Measurements from ENCODE around the gene P2RX7.

GRCh38 chr12:121120323-121120722 lies 12.4 kb upstream of the P2RX7 start:
- TF ChIP-seq POLR2AphosphoS5 (IDR thresholded peaks at IDR 0.05; ENCODE audit: borderline replicate concordance, low read depth, low read length) (no peak), EZH2 (IDR thresholded peaks at IDR 0.05) (no peak)
